ENCODE results near the gene GTPBP4. TPM values are rescaled to one million over a fixed set of nuclear protein-coding genes. Genes with fewer than 3 reads are reported as not detected.

The GTPBP4 gene
- total RNA-seq, 4 donors from 2014 or later, result 28.9 to 104 (median 40.0) TPM

GRCh38 chr10:972763-973162, 15.5 kb upstream of the GTPBP4 start:
- DNase-seq (ENCODE audit: low spot score), result no peak
- ATAC-seq (ENCODE audit: low FRiP score), result no peak
- no peak for TF ChIP-seq CTCF (IDR thresholded peaks at IDR 0.05)

GRCh38 chr10:974038-974784, 14.0 kb upstream of the GTPBP4 start:
- no peak for ATAC-seq (ENCODE audit: low FRiP score)
- TF ChIP-seq CTCF (IDR thresholded peaks at IDR 0.05), result no peak
- DNase-seq (ENCODE audit: low spot score), result no peak

- no peak for ATAC-seq (ENCODE audit: low FRiP score)
Observed at GRCh38 chr10:974785-975074, 13.5 kb upstream of the GTPBP4 start.

GRCh38 chr10:976316-976715, 11.9 kb upstream of the GTPBP4 start:
- TF ChIP-seq CTCF (IDR thresholded peaks at IDR 0.05), result no peak
- DNase-seq (ENCODE audit: low spot score) (no peak), ATAC-seq (ENCODE audit: low FRiP score) (no peak)

More at GRCh38 chr10:974785-975074, 13.5 kb upstream of the GTPBP4 start:
- TF ChIP-seq CTCF (IDR thresholded peaks at IDR 0.05), result no peak
- DNase-seq (ENCODE audit: low spot score), result no peak

- TF ChIP-seq CTCF (IDR thresholded peaks at IDR 0.05), result no peak
- ATAC-seq (ENCODE audit: low FRiP score), result no peak
- DNase-seq (ENCODE audit: low spot score), result no peak
Observed at GRCh38 chr10:978826-979421, 9.3 kb upstream of the GTPBP4 start.

- ATAC-seq (ENCODE audit: low FRiP score) (no peak), DNase-seq (ENCODE audit: low spot score) (no peak)
- TF ChIP-seq CTCF (IDR thresholded peaks at IDR 0.05), result no peak
Observed at GRCh38 chr10:980468-981093, 7.7 kb upstream of the GTPBP4 start.

- DNase-seq (ENCODE audit: low spot score) (no peak), ATAC-seq (ENCODE audit: low FRiP score) (no peak)
- TF ChIP-seq CTCF (IDR thresholded peaks at IDR 0.05), result no peak
Observed at GRCh38 chr10:983401-983800, 4.8 kb upstream of the GTPBP4 start.
